Liver (tissue), 9 donors: ENCODE results near the gene PINK1. TPM values are rescaled to one million over a fixed set of nuclear protein-coding genes. Genes with fewer than 3 reads are reported as not detected.

Source experiments
- DNase-seq: peaks from one replicate; pipeline ENCODE4 v3.0.0-alpha.2; 2017; ENCODE audit warnings: low spot score
- H3K27ac ChIP-seq, 2 donors: one replicate each; pipeline ENCODE4 v1.7.0; 2013; ENCODE audit warnings: inconsistent platforms in 2 of 2, low read length in 2 of 2, control low read depth in 1 of 2, low read depth in 1 of 2, mild to moderate bottlenecking in 1 of 2
- H3K27me3 ChIP-seq, 4 donors: one replicate each; pipeline versions ENCODE4 v1.6.1 to v1.7.0; 2013; ENCODE audit warnings: low read length in 3 of 4, inconsistent platforms in 1 of 4, mild to moderate bottlenecking in 1 of 4, moderate library complexity in 1 of 4; ENCODE audit not compliant: control insufficient read depth in 4 of 4, insufficient read depth in 4 of 4
- H3K36me3 ChIP-seq, 4 donors: one replicate each; pipeline versions ENCODE4 v1.6.1 to v1.7.0; 2013; ENCODE audit warnings: low read length in 3 of 4, mild to moderate bottlenecking in 3 of 4, low read depth in 1 of 4, moderate library complexity in 1 of 4; ENCODE audit not compliant: control insufficient read depth in 4 of 4, insufficient read depth in 3 of 4
- H3K4me1 ChIP-seq, 4 donors: one replicate each; pipeline versions ENCODE4 v1.6.1 to v1.7.0; 2013; ENCODE audit warnings: low read length in 3 of 4, mild to moderate bottlenecking in 3 of 4, moderate library complexity in 1 of 4; ENCODE audit not compliant: control insufficient read depth in 4 of 4, insufficient read depth in 4 of 4
- H3K4me3 ChIP-seq, 3 donors: one replicate each; pipeline versions ENCODE4 v1.6.1 to v1.7.0; 2013; ENCODE audit warnings: low read length in 3 of 3, control low read depth in 1 of 3, low read depth in 1 of 3, mild to moderate bottlenecking in 1 of 3
- H3K9ac ChIP-seq, 2 donors: one replicate each; pipeline ENCODE4 v1.7.0; 2013; ENCODE audit warnings: low read length in 2 of 2, mild to moderate bottlenecking in 2 of 2, moderate library complexity in 2 of 2, control low read depth in 1 of 2, low read depth in 1 of 2
- H3K9me3 ChIP-seq, 4 donors: one replicate each; pipeline versions ENCODE4 v1.6.1 to v1.7.0; 2013; ENCODE audit warnings: low read length in 3 of 4; ENCODE audit not compliant: control insufficient read depth in 4 of 4
- ATF3 ChIP-seq: IDR thresholded peaks from 2 replicates; pipeline ENCODE4 v1.6.1; 2016; ENCODE audit warnings: antibody characterized with exemption
- CTCF ChIP-seq: fragments of 150-350 bp; IDR thresholded peaks from 2 replicates; pipeline ENCODE4 v1.5.1; 2017; ENCODE audit warnings: improper control_type of control experiment, low read depth, low read length; ENCODE audit not compliant: missing input control
- EGR1 ChIP-seq, 2 donors: IDR thresholded peaks; 2 replicates each; pipeline ENCODE4 v1.6.1; 2016 to 2018; ENCODE audit warnings: antibody characterized with exemption in 2 of 2, low read depth in 2 of 2
- FOXA1 ChIP-seq: IDR thresholded peaks from 2 replicates; pipeline ENCODE4 v1.6.1; 2016; ENCODE audit warnings: antibody characterized with exemption
- FOXA2 ChIP-seq: IDR thresholded peaks from 2 replicates; pipeline ENCODE4 v1.6.1; 2016; ENCODE audit warnings: antibody characterized with exemption
- GABPA ChIP-seq, 2 donors: IDR thresholded peaks in 1 of 2; conservative IDR thresholded peaks in 1 of 2; 2 replicates each; pipeline ENCODE4 v1.6.1; 2016; ENCODE audit warnings: antibody characterized with exemption in 2 of 2, mild to moderate bottlenecking in 1 of 2, moderate library complexity in 1 of 2
- HNF4A ChIP-seq, 2 donors: conservative IDR thresholded peaks; 2 replicates each; pipeline ENCODE4 v1.6.1; 2016; ENCODE audit warnings: antibody characterized with exemption in 2 of 2, mild to moderate bottlenecking in 2 of 2
- HNF4G ChIP-seq: IDR thresholded peaks from 2 replicates; pipeline ENCODE4 v1.6.1; 2016; ENCODE audit warnings: antibody characterized with exemption
- JUND ChIP-seq, 2 donors: IDR thresholded peaks; 2 replicates each; pipeline ENCODE4 v1.6.1; 2016; ENCODE audit warnings: antibody characterized with exemption in 2 of 2
- MAX ChIP-seq: IDR thresholded peaks from 2 replicates; pipeline ENCODE4 v1.6.1; 2016; ENCODE audit warnings: antibody characterized with exemption
- NR2F2 ChIP-seq: IDR thresholded peaks from 2 replicates; pipeline ENCODE4 v1.6.1; 2016; ENCODE audit warnings: antibody characterized with exemption
- RAD21 ChIP-seq, 2 donors: IDR thresholded peaks; 2 replicates each; pipeline ENCODE4 v1.6.1; 2016; ENCODE audit warnings: antibody characterized with exemption in 2 of 2, mild to moderate bottlenecking in 2 of 2
- REST ChIP-seq: IDR thresholded peaks from 2 replicates; pipeline ENCODE4 v1.6.1; 2016; ENCODE audit warnings: antibody characterized with exemption, mild to moderate bottlenecking
- RXRA ChIP-seq, 2 donors: IDR thresholded peaks; 2 replicates each; pipeline ENCODE4 v1.6.1; 2017 to 2018; ENCODE audit warnings: antibody characterized with exemption in 2 of 2, mild to moderate bottlenecking in 1 of 2
- SP1 ChIP-seq: IDR thresholded peaks from 2 replicates; pipeline ENCODE4 v1.6.1; 2018; ENCODE audit warnings: antibody characterized with exemption, mild to moderate bottlenecking
- TAF1 ChIP-seq: conservative IDR thresholded peaks from 2 replicates; pipeline ENCODE4 v1.6.1; 2016; ENCODE audit warnings: antibody characterized with exemption, mild to moderate bottlenecking
- YY1 ChIP-seq: IDR thresholded peaks from 2 replicates; pipeline ENCODE4 v1.6.1; 2016; ENCODE audit warnings: antibody characterized with exemption, mild to moderate bottlenecking
- WGBS: extraction: QIAGEN DNeasy Blood & Tissue Kit; methylation state at CpG from one replicate; pipeline ENCODE4 v1.1.7; 2013; 5-methylcytosine and 5-hydroxymethylcytosine counted together
- polyA plus RNA-seq, 2 donors: library from polyadenylated mRNA; stranded (reverse) in 1 of 2; unstranded in 1 of 2; fragments of 200-250 nt in 1 of 2; fragments of >200 nt in 1 of 2; fragmentation: Nextera tagmentation in 1 of 2; extraction: Ambion mirVana in 1 of 2; gene quantifications; one replicate each; pipeline versions ENCODE4 v1.2.1 to v1.2.3, GENCODE V29; 2013 to 2015
- total RNA-seq, 2 donors: library from RNA; depleted of rRNA; stranded (reverse); fragments of >200 nt; gene quantifications; one replicate each; pipeline ENCODE4 v1.2.3, GENCODE V29; 2014
- TF ChIP-seq, protein P1 (sequence below): IDR thresholded peaks from 2 replicates; pipeline ENCODE4 v1.6.1; 2016; ENCODE audit warnings: antibody characterized with exemption
- donor health status: healthy.
- donor health status: healthy.
- donor health status: healthy.
- donor health status: healthy.
- donor health status: healthy.

The PINK1 gene
- total and polyA plus RNA-seq, 4 donors: 52.7 to 118 (median 62.2) TPM

GRCh38 chr1:20685099-20685662 is 51.9 kb downstream of the PINK1 start:
- no peaks in the 10 kb centered on the region for H3K36me3 ChIP-seq
- peak overlapping the region; percentile 75 to 77 for H3K27ac ChIP-seq
- peak overlapping the region in 1 of 3 donors; percentile 9 for H3K4me3 ChIP-seq
- 71% methylated on average over 21 of the region's 21 CpGs for WGBS
- no peak overlapping the region for H3K9ac ChIP-seq
- TF ChIP-seq GABPA (IDR thresholded peaks at IDR 0.05 in 1 of 2, conservative IDR thresholded peaks at IDR 0.05 in 1 of 2): peak in 1 of 2 donors; percentile 11
- TF ChIP-seq RXRA (IDR thresholded peaks at IDR 0.05): no peak
- TF ChIP-seq NR2F2: peak; percentile 54
- TF ChIP-seq SP1: peak; percentile 42
- DNase-seq: no peak
- no peaks in the 10 kb centered on the region for H3K27me3 ChIP-seq
- H3K4me1 ChIP-seq: peaks cover 0 to 4% (median 0%) of the 10 kb centered on the region in 4 donors
- H3K9me3 ChIP-seq: no peaks in the 10 kb centered on the region

- Histone ChIP-seq H3K27me3 (no peaks in the 10 kb centered on the region), H3K9ac (no peak overlapping the region), H3K4me3 (no peak overlapping the region), H3K4me1 (no peaks in the 10 kb centered on the region), H3K27ac (peak overlapping the region; percentile 68 to 75), H3K36me3 (no peaks in the 10 kb centered on the region), H3K9me3 (no peaks in the 10 kb centered on the region)
- TF ChIP-seq HNF4G (no peak), REST (no peak), RAD21 (IDR thresholded peaks at IDR 0.05) (no peak), HNF4A (conservative IDR thresholded peaks at IDR 0.05) (no peak), SP1 (no peak), MAX (no peak), FOXA1 (no peak), YY1 (no peak), JUND (IDR thresholded peaks at IDR 0.05) (no peak), EGR1 (IDR thresholded peaks at IDR 0.05; ENCODE audit: low read depth in 2 of 2) (no peak), NR2F2 (no peak), ATF3 (no peak), GABPA (IDR thresholded peaks at IDR 0.05 in 1 of 2, conservative IDR thresholded peaks at IDR 0.05 in 1 of 2) (no peak), CTCF (no peak), FOXA2 (no peak), RXRA (IDR thresholded peaks at IDR 0.05) (no peak), TAF1 (no peak)
- TF ChIP-seq, protein P1, sequence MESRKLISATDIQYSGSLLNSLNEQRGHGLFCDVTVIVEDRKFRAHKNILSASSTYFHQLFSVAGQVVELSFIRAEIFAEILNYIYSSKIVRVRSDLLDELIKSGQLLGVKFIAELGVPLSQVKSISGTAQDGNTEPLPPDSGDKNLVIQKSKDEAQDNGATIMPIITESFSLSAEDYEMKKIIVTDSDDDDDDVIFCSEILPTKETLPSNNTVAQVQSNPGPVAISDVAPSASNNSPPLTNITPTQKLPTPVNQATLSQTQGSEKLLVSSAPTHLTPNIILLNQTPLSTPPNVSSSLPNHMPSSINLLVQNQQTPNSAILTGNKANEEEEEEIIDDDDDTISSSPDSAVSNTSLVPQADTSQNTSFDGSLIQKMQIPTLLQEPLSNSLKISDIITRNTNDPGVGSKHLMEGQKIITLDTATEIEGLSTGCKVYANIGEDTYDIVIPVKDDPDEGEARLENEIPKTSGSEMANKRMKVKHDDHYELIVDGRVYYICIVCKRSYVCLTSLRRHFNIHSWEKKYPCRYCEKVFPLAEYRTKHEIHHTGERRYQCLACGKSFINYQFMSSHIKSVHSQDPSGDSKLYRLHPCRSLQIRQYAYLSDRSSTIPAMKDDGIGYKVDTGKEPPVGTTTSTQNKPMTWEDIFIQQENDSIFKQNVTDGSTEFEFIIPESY: no peak
- no peak for DNase-seq
- WGBS: 80% methylated on average over 12 of the region's 12 CpGs
Measured at GRCh38 chr1:20685741-20686140, 52.5 kb downstream of the PINK1 start.
